ENCODE data around the gene LGALS9.
A peak's percentile ranks its signal among the peaks of the same experiment; 100 is the strongest.

The LGALS9 gene

DNA sequence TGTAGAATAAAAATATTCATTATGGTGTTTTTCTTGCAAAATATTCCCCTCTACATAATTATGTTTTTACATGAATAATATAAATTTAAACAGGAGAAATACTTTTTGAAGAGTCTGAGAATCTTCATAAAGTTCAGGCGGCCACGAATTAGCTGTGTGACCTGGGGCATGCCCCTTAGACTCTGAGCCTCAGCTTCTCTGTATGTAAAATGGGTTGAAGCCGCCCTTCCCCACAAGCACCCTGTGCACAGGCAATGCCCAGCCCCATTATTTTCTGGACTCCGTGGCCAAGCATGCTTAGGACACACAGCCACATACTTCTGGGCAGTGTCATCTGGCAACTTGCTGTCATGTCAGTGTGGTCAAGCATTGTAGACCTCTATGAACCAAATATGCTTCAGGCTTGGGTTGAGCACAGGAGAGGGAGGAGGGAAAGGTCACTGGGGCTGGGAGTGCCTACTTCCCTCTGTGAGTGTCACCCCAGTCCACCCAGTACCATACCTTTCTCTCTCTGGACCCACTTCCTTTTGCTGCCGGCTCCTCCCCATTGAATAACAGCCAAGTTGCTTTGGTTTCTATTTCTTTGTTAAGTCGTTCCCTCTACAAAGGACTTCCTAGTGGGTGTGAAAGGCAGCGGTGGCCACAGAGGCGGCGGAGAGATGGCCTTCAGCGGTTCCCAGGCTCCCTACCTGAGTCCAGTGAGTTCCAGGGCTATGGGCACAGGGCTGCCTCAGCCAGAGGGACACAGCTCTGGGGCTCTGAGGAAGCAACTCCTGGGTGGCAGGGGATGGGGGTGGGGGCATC is at the start of gene LGALS9:
Gene LGALS9 (plus strand): TSS at position 582 of the 804 bp plus-strand sequence. CDS start 78 bp downstream, at position 660.
- DNase-seq, result peak in 7 of 56 donors; percentile 3 to 20 (median 7)

GRCh38 chr17:27582696-27583095 is 48.3 kb upstream of the LGALS9 start:
- no peak for DNase-seq

DNA sequence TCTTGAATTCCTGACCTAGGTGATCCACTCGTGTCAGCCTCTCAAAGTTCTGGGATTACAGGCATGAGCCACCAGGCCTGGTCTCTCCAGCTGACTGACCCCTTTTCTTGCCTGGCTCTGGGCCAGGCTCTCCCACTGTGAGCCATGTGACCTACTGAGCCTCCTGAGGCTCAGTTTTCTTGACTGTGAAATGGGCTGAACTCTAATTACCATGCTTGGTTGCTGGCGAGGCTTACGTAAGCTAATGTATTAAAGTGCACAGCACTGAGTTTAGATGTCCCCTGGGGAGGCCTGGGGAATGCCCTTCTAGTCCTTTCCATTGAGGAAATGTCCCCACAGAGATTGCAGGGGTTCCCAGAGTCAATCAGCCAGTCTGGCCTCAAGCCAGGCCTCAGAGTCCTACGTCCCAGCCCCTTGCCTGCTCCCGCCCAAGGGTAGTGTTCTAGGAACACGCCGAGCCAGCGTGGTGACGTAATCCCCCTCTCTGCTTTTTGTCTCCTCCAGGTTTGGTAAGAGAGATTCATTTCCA is 45.8 kb upstream of the LGALS9 start:
- no peak for DNase-seq

- no peak for DNase-seq
Measured at GRCh38 chr17:27585792-27586191, 45.2 kb upstream of the LGALS9 start.

- DNase-seq, result no peak
Measured at GRCh38 chr17:27586203-27586721, 44.7 kb upstream of the LGALS9 start.

DNA sequence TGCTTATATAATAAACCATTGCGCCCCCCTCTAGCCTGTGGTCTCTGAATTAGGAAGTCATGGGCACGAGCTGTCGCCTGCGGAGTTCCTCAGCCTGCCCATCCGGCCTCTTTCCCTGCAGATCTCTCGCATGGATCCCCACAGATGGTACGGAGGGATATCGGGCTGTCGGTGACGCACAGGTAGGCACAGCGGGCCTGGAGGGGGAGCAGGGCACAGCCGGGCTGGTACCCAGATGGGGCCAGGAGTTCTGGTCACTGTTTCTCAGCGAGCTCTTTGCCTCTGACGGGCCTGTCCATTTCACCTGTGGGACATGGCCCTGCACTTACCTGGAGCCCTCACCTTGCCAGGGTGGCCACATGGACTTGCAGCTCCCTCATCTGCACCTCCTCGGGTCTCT is 42.6 kb upstream of the LGALS9 start:
- DNase-seq, result no peak

GRCh38 chr17:27590864-27591263 is 40.1 kb upstream of the LGALS9 start:
- no peak for DNase-seq

- DNase-seq, result no peak
Measured at GRCh38 chr17:27591986-27592385, 39.0 kb upstream of the LGALS9 start.

DNA sequence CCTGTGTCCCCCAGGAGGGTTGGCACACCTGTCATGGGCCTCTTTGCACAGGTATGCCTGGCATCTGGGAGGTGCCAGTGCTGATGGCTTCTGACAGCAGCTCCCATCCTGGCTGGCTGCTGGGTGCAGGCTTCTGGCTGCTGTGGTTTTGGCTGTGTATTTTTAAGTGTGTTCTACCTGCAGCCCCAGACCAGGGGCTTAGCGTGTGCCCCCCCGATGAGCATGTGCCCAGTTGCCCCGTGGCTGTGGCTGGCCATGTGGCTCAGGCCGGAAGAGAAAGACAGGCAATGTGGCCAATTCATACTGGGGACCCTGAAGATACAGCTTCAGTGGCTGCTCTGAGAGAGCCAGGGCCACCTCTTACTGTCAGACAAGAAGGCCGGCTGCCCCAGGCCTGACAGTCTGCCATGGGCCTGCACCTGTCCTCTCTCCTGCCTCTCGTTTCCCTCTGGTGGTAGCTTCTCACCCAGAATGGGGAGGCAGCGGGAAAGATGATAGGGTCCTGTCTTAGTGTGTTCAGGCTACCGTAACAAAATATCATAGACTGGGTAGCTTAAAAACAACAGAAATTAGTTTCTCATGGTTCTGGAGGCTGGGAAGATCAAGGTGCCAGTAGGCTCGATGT is 37.6 kb upstream of the LGALS9 start:
- DNase-seq, result no peak

- DNase-seq, result no peak
Measured at GRCh38 chr17:27593857-27594255, 37.1 kb upstream of the LGALS9 start.

GRCh38 chr17:27595208-27595607 is 35.8 kb upstream of the LGALS9 start:
- DNase-seq, result no peak

DNA sequence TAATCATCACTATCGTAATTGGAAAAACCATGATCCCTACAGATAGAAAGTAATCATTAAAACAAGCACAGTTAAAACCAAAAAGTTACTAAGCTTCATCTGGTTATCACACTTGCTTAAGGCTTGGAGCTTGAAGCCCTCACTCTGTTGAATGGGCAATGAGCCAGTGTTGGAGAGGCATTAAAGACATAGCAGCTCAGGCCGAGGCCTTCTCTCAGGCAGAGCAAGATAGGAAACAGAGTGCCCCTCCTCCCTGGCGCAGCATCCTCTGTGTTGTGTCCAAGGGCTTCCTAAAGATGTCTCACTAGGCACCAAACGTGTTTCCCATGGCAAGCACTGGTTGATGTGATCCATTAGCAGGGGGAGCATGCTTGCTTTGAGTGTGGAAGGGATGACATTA is 34.9 kb upstream of the LGALS9 start:
- peak in 1 of 56 donors; percentile 4 for DNase-seq

DNA sequence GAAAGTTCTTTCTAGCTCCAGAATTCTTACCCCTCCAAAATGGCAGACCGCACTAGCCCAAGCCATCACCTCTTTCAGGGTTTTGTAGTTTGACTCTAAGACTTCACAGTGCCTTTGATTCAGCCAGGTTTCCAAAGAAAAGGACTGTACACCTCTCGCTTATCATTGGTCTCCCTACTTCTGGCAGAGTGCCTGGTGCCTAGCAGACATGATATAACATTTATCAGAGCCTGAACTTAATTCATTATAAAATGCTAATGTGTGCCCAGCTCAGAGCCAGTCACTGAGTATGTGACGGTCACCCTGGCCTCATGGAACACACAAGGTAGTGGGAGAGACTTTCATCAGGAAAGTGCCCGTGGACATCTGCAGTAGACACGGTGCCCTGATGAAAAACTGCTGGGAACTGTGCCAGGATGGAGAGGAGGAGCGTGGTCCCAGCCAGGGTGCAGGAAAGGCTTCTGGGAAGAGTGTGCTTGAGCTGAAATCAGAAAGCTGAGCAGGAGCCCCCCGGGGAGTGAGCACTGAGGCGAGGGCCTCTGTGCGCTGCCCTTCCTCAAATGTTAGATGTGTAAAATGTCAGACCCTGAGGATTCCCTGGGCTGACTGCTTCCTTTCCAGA is 34.3 kb upstream of the LGALS9 start:
- peak in 3 of 56 donors; percentile 1 to 20 (median 5) for DNase-seq

DNA sequence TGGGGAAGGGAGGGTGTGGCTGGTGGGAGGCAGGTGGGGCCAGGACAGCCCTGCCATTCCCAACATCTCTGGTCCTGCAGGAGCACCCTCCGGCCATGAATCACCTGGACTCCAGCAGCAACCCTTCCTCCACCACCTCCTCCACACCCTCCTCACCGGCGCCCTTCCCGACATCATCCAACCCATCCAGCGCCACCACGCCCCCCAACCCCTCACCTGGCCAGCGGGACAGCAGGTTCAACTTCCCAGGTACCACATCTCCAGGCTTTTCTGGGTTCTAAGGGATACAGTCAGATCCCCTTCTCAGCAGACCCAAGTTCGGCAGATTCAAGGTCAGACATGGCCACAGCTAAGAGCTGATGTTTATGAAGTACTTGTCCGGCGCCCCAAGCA is 33.8 kb upstream of the LGALS9 start:
- DNase-seq, result no peak

DNA sequence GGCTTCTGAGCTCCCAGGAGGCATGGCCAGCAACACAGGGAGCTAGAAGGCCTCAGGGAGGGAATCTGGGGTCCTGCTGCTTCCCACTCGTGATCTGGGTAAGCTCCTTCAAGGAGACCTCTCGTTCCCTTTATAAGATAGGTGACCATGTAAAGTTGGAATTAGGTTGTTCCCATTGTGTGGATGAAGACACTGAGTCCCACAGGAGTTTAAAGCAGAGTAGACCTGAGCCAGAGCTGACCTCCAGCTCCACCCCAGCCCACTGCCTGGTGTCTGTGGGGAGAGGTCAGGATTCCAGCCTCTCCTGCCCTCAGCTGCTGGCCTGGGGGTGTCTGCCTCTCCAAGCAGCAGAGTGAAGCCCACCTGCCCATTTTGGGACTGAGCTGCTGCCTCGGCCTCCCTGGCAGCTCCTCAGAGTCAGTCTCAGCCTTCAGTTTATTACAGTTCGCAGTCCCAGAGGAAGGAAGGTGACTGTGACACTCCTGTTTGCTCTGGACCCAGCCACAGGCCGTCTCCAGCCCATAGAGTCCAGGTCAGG is 33.1 kb upstream of the LGALS9 start:
- no peak for DNase-seq

GRCh38 chr17:27598337-27599050 is 32.5 kb upstream of the LGALS9 start:
- DNase-seq, result peak in 1 of 56 donors; percentile 17

- no peak for DNase-seq
Measured at GRCh38 chr17:27600471-27600870, 30.5 kb upstream of the LGALS9 start.

GRCh38 chr17:27601069-27601974 is 29.7 kb upstream of the LGALS9 start:
- DNase-seq, result peak in 50 of 56 donors; percentile 9 to 95 (median 53)

DNA sequence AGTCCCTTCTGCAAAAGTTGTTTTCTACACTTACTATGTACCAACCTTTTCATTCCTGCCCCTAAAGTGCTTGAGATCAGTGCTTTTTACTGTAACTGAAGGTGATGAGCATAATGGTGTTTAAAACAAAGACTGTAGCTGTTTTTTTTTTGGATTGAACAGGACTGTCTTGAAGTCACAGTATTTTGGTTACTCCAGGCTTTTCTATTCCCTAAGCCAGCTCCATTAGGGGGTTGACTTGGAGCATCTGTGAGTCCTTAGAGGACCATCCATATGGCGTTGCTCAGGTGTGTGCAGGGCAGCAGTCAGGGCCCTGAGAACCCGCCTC is 29.0 kb upstream of the LGALS9 start:
- no peak for DNase-seq

Measured in nucleus accumbens (tissue), 56 donors.